HepG2 (cell line): ENCODE data around the gene FAF1. TPM values are rescaled to one million over a fixed set of nuclear protein-coding genes. Genes with fewer than 3 reads are reported as not detected.

Experiments used
- ATAC-seq: fragments of 200-7000 bp; cut with Tn5 transposase; 3 replicates; pipeline ENCODE4 v1.9.1; 2020; ENCODE audit warnings: mild to moderate bottlenecking, moderate library complexity
- BruUV-seq: library from RNA; stranded (reverse); fragments of 400-500 nt; replicated peaks from 2 replicates; lab custom pipeline; 2021; lab: Mats Ljungman, UMichigan
- CTCF ChIA-PET: fragments of 300-600 bp; formaldehyde crosslinking; extraction: SDS; loops from one replicate; lab custom pipeline; 2021; ENCODE audit warnings: low total read pairs, inconsistent platforms, low intra/inter-chr PET ratio; lab: Yijun Ruan, JAX
- POLR2A ChIA-PET: fragments of 350-600 bp; sonication (Branson Sonifier 250); formaldehyde crosslinking; loops from one replicate; lab custom pipeline; 2020; ENCODE audit warnings: antibody characterized with exemption, inconsistent platforms; lab: Yijun Ruan, JAX
- DNase-seq: peaks from one replicate; pipeline ENCODE4 v3.0.0-alpha.2; 2015; ENCODE audit warnings: low spot score
- FAIRE-seq: peaks from 3 replicates; lab custom pipeline; 2011; peaks lifted over from hg19 to GRCh38; lab: Jason Lieb, UNC
- H2AFZ ChIP-seq: one replicate; pipeline ENCODE4 v1.6.1; 2011; ENCODE audit warnings: low read length, inconsistent platforms
- H3K27ac ChIP-seq: fragments of 300-600 bp; 3 replicates; pipeline ENCODE4 v1.8.0; 2011; ENCODE audit warnings: mixed run types, mild to moderate bottlenecking, mixed read lengths, low read length, inconsistent platforms; ENCODE audit not compliant: insufficient read depth; ENCODE audit errors: extremely low read length
- H3K27me3 ChIP-seq, 2 experiments: fragments of 200-600 bp in 1 of 2; 2 replicates in 1 of 2; 3 replicates in 1 of 2; pipeline versions ENCODE4 v1.6.0 to v1.8.0; 2011; ENCODE audit warnings: low read length in 2 of 2, mild to moderate bottlenecking in 2 of 2, moderate library complexity in 2 of 2, inconsistent platforms in 1 of 2; ENCODE audit not compliant: insufficient read depth in 2 of 2, control insufficient read depth in 1 of 2
- H3K36me3 ChIP-seq, 2 experiments: fragments of 200-600 bp in 1 of 2; replicated peaks in 1 of 2; 2 replicates in 1 of 2; 3 replicates in 1 of 2; pipeline versions ENCODE4 v1.5.1 to v1.8.0; 2011; ENCODE audit warnings: low read length in 2 of 2, inconsistent platforms in 1 of 2; ENCODE audit not compliant: insufficient read depth in 2 of 2, control insufficient read depth in 1 of 2
- H3K4me1 ChIP-seq: 2 replicates; pipeline ENCODE4 v1.5.1; 2012; ENCODE audit warnings: low read length, inconsistent platforms; ENCODE audit not compliant: insufficient read depth
- H3K4me2 ChIP-seq: 2 replicates; pipeline ENCODE4 v1.6.0; 2011; ENCODE audit warnings: low read depth, low read length, inconsistent platforms
- H3K4me3 ChIP-seq, 3 experiments: fragments of 200-600 bp in 1 of 3; sonication (generic), shearing (Covaris generic) in 1 of 3; replicated peaks in 1 of 3; 2 replicates each; pipeline ENCODE4 v1.5.1; 2011 to 2016; ENCODE audit warnings: low read length in 3 of 3, inconsistent platforms in 2 of 3, low read depth in 2 of 3, mild to moderate bottlenecking in 2 of 3, control low read depth in 1 of 3, mixed read lengths in 1 of 3; ENCODE audit not compliant: insufficient read depth in 1 of 3
- H3K79me2 ChIP-seq: one replicate; pipeline ENCODE4 v1.6.1; 2011; ENCODE audit warnings: low read length, inconsistent platforms; ENCODE audit not compliant: insufficient read depth
- H3K9ac ChIP-seq: 2 replicates; pipeline ENCODE4 v1.6.0; 2011; ENCODE audit warnings: mild to moderate bottlenecking, low read depth, low read length, inconsistent platforms; ENCODE audit not compliant: insufficient read depth
- H3K9me3 ChIP-seq: 2 replicates; pipeline ENCODE4 v1.5.1; 2012; ENCODE audit warnings: mild to moderate bottlenecking, low read length
- H4K20me1 ChIP-seq: 2 replicates; pipeline ENCODE4 v1.6.0; 2011; ENCODE audit warnings: inconsistent platforms, mild to moderate bottlenecking, low read length, moderate library complexity; ENCODE audit not compliant: insufficient read depth
- ATF2 ChIP-seq: sonication (generic); formaldehyde crosslinking; IDR thresholded peaks from 2 replicates; pipeline ENCODE4 v1.4.0; 2020; ENCODE audit warnings: missing genetic modification reagents
- EZH2 ChIP-seq: conservative IDR thresholded peaks from 2 replicates; pipeline ENCODE4 v1.6.1; 2012; ENCODE audit warnings: mild to moderate bottlenecking, low read depth, low read length, moderate library complexity
- NFKB2 ChIP-seq: sonication (generic); formaldehyde crosslinking; IDR thresholded peaks from 2 replicates; pipeline ENCODE4 v1.4.0; 2020; ENCODE audit warnings: missing genetic modification reagents, borderline replicate concordance
- ZKSCAN1 ChIP-seq: fragments of 150-350 bp; IDR thresholded peaks from 2 replicates; pipeline ENCODE4 v1.6.1; 2014; ENCODE audit warnings: low read length
- ZNF275 ChIP-seq: sonication (generic); formaldehyde crosslinking; IDR thresholded peaks from 2 replicates; pipeline ENCODE4 v1.8.0; 2022; ENCODE audit warnings: missing genetic modification reagents, mild to moderate bottlenecking, inconsistent platforms, borderline replicate concordance
- ZNF629 ChIP-seq: sonication (generic); formaldehyde crosslinking; conservative IDR thresholded peaks from 2 replicates; pipeline ENCODE4 v1.5.0; 2020; ENCODE audit warnings: missing genetic modification reagents
- ZNF746 ChIP-seq: sonication (generic); formaldehyde crosslinking; IDR thresholded peaks from 2 replicates; pipeline ENCODE4 v1.8.0; 2022; ENCODE audit warnings: mild to moderate bottlenecking, missing genetic modification reagents
- WGBS: methylation state at CpG from one replicate; pipeline ENCODE4 v1.1.6; 2017; ENCODE audit warnings: low lambda C conversion rate; 5-methylcytosine and 5-hydroxymethylcytosine counted together
- in situ Hi-C: cut with HindIII; loops from 2 replicates; pipeline ENCODE4 v1.10.0; 2017; ENCODE audit warnings: low pct_unique_long_range_greater_than_20kb; ENCODE audit not compliant: extremely low pct_ligation_motif_present
- intact Hi-C: fragments of 100-400 bp; cut with micrococcal nuclease; formaldehyde crosslinking; loops from one replicate; pipeline ENCODE4 v1.10.0; 2022; ENCODE audit not compliant: unreplicated experiment
- polyA plus RNA-seq, 8 experiments: library from polyadenylated mRNA; depleted of rRNA in 3 of 8; stranded (reverse) in 7 of 8; unstranded in 1 of 8; fragments of >200 nt; fragmentation: Illumina TruSeq in 4 of 8; extraction: Trizol in 4 of 8; gene quantifications; 2 replicates each; pipeline versions ENCODE4 v1.2.1 to v1.2.3, GENCODE V29; 2011 to 2016; ENCODE audit warnings: low read depth in 4 of 8, missing spikeins in 1 of 8, mixed read lengths in 1 of 8; ENCODE audit not compliant: insufficient read depth in 1 of 8
- total RNA-seq, 5 experiments: library from RNA; depleted of rRNA; stranded (reverse); fragments of >200 nt; fragmentation: Illumina TruSeq; extraction: Trizol; gene quantifications; 2 replicates each; pipeline ENCODE4 v1.2.3, GENCODE V29; 2016; ENCODE audit warnings: low read depth in 1 of 5
- TF ChIP-seq, protein P1 (sequence below): sonication (generic); formaldehyde crosslinking; IDR thresholded peaks from 2 replicates; pipeline ENCODE4 v1.4.0; 2020; ENCODE audit warnings: missing genetic modification reagents

Gene FAF1
- total and polyA plus RNA-seq, 2 of the 13 experiments (the other 11 are each of a cell fraction or from before 2014, with no cell fraction given), result 19.4 to 63.3 TPM

DNA sequence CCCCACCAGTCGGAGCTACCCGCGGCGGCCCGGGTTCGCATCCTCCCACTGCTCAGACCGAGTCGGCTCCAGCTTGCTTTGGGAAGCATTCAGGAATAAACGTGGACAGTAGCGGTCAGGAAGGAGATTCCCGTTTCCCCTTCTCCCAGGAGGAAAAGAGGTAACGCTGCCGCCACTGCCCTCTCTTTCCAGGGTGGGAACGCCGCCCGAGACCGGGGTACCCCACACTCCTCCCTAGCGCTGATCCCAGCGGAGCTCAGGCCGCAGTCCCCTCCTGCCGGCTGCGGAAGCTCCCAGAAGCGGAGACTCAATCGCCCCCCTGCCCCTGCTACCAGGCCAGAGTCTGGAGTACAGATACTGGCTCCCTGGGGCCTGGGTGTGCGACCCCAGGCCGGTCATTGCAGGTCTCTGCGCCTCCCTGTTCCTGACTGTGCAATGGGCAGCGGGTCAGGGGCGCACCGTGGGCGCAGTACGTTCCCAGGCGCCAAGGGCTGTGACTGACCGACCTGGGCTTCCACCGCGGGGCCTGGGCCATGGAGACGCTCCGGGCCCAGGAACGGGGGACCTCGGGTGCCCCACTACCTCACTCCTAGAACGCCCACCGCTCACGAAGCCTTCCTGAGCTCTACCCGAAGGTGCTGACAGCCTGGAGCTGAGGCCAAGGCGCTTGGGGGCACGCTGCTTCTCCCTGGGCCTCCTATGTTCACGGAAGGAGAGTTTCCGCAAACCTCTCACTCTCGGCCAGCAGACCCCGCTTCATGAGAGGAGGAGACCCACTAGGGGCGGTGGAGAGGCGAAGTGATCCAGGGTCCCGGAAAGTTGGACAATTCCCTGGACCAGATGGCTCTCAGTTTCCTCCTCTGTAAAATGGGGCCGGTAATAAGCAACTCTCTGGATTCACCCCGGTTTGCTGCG is 544.6 kb downstream of the FAF1 start:
- intact Hi-C loops, result no loop called here
- CTCF ChIA-PET, result no interaction called here

More for the DNA sequence above, 544.6 kb downstream of the FAF1 start:
- H4K20me1 ChIP-seq, result no peaks in the 10 kb centered on the region
- no peaks in the 10 kb centered on the region for H3K9me3 ChIP-seq
- H3K4me3 ChIP-seq, result no peak overlapping the region
- H3K4me2 ChIP-seq, result no peak overlapping the region
- in situ Hi-C loops, result no loop called here
- no peak overlapping the region for H3K27ac ChIP-seq
- H3K27me3 ChIP-seq, result peaks cover 14 to 63% of the 10 kb centered on the region in 2 experiments
- H3K79me2 ChIP-seq, result no peaks in the 10 kb centered on the region
- DNase-seq (no peak), ATAC-seq (no peak), FAIRE-seq (no peak)
- no TSS peak for BruUV-seq
- H3K36me3 ChIP-seq, result no peaks in the 10 kb centered on the region
- H2AFZ ChIP-seq, result no peak overlapping the region
- peaks cover 11% of the 10 kb centered on the region for H3K4me1 ChIP-seq
- 41% methylated on average over 21 of the region's 56 CpGs for WGBS
- H3K9ac ChIP-seq, result no peak overlapping the region
- POLR2A ChIA-PET, result no interaction called here
- TF ChIP-seq EZH2, result 0 out of 2 replicates have a peak, but pooled peaks have one; percentile 23
- TF ChIP-seq, protein P1, sequence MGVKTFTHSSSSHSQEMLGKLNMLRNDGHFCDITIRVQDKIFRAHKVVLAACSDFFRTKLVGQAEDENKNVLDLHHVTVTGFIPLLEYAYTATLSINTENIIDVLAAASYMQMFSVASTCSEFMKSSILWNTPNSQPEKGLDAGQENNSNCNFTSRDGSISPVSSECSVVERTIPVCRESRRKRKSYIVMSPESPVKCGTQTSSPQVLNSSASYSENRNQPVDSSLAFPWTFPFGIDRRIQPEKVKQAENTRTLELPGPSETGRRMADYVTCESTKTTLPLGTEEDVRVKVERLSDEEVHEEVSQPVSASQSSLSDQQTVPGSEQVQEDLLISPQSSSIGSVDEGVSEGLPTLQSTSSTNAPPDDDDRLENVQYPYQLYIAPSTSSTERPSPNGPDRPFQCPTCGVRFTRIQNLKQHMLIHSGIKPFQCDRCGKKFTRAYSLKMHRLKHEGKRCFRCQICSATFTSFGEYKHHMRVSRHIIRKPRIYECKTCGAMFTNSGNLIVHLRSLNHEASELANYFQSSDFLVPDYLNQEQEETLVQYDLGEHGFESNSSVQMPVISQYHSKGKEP (CRISPR knock-in tag), result no peak
- no peak for TF ChIP-seq ZNF746 (CRISPR knock-in tag)
- TF ChIP-seq ZNF629, result peak; percentile 45; the same call in 1 of the 2 replicates
- no peak for TF ChIP-seq ZNF275 (CRISPR knock-in tag)
- TF ChIP-seq ATF2, result no peak
- no peak for TF ChIP-seq NFKB2 (CRISPR knock-in tag)
- no peak for TF ChIP-seq ZKSCAN1
- TF ChIP-seq, all 625 proteins: peak for 2
